ENCODE measurements around the gene RASGRF2. TPM values are rescaled to one million over a fixed set of nuclear protein-coding genes. Genes with fewer than 3 reads are reported as not detected.
A peak's percentile ranks its signal among the peaks of the same experiment; 100 is the strongest.

RASGRF2 gene
- total and polyA plus RNA-seq, 2 of the 13 experiments (the other 11 are each of a cell fraction or from before 2014, with no cell fraction given): 23.6 to 29.0 TPM

DNA sequence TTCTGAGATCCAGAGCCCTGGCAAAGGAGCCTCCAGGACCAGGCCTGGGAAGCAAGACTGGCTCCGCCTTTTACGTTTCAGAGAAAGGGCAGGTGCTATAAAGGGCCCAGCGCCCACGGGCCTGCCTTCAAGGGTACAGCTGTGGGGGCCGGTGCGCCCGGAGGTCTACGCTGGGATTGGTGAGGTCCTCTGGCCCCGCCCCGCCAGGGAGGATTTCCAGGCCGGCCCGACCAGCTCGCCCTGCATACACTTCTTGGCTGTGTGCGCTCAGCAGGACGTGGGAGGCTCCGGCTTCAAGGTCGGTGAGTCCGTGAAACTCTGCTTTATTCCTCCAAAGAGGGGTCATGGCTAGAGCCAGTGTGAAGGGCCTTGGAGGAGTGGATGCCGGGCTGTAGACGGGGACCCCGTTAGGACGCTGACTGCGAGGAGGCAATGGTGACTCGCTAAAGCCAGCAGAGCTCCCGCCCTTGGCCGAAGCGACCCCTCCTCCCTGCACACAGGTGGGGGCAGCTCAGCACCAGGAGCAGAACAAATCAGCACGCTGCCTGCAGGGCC lies 273.0 kb downstream of the RASGRF2 start, which contains the start of gene CKMT2 (continued):
- TF ChIP-seq ZNF318 (CRISPR knock-in tag; IDR thresholded peaks at IDR 0.05) (no peak), NAIF1 (CRISPR knock-in tag; IDR thresholded peaks at IDR 0.05; ENCODE audit: borderline replicate concordance) (no peak), SALL2 (CRISPR knock-in tag; IDR thresholded peaks at IDR 0.05) (peak; percentile 52; the same call in 1 of the 2 replicates), PAF1 (CRISPR knock-in tag; IDR thresholded peaks at IDR 0.05) (0 out of 2 replicates have a peak, but pooled peaks have one; percentile 30), ZNF230 (CRISPR knock-in tag; IDR thresholded peaks at IDR 0.05) (0 out of 2 replicates have a peak, but pooled peaks have one; percentile 32), PAX8 (CRISPR knock-in tag; IDR thresholded peaks at IDR 0.05; ENCODE audit: borderline replicate concordance) (no peak), KAT2B (IDR thresholded peaks at IDR 0.05; ENCODE audit: borderline replicate concordance, low read depth, low read length) (no peak), ZNF784 (CRISPR knock-in tag; IDR thresholded peaks at IDR 0.05; ENCODE audit: borderline replicate concordance) (no peak), PATZ1 (CRISPR knock-in tag; IDR thresholded peaks at IDR 0.05) (peak; percentile 30; the same call in 1 of the 2 replicates), ZNF260 (CRISPR knock-in tag; IDR thresholded peaks at IDR 0.05; ENCODE audit: borderline replicate concordance, low read depth) (no peak)
- TF ChIP-seq, protein P1, sequence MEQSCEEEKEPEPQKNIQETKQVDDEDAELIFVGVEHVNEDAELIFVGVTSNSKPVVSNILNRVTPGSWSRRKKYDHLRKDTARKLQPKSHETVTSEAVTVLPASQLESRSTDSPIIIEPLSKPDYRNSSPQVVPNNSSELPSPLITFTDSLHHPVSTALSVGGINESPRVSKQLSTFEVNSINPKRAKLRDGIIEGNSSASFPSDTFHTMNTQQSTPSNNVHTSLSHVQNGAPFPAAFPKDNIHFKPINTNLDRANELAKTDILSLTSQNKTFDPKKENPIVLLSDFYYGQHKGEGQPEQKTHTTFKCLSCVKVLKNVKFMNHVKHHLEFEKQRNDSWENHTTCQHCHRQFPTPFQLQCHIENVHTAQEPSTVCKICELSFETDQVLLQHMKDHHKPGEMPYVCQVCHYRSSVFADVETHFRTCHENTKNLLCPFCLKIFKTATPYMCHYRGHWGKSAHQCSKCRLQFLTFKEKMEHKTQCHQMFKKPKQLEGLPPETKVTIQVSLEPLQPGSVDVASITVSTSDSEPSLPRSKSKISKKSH (CRISPR knock-in tag; IDR thresholded peaks at IDR 0.05; ENCODE audit: borderline replicate concordance): no peak
- TF ChIP-seq, protein P2, sequence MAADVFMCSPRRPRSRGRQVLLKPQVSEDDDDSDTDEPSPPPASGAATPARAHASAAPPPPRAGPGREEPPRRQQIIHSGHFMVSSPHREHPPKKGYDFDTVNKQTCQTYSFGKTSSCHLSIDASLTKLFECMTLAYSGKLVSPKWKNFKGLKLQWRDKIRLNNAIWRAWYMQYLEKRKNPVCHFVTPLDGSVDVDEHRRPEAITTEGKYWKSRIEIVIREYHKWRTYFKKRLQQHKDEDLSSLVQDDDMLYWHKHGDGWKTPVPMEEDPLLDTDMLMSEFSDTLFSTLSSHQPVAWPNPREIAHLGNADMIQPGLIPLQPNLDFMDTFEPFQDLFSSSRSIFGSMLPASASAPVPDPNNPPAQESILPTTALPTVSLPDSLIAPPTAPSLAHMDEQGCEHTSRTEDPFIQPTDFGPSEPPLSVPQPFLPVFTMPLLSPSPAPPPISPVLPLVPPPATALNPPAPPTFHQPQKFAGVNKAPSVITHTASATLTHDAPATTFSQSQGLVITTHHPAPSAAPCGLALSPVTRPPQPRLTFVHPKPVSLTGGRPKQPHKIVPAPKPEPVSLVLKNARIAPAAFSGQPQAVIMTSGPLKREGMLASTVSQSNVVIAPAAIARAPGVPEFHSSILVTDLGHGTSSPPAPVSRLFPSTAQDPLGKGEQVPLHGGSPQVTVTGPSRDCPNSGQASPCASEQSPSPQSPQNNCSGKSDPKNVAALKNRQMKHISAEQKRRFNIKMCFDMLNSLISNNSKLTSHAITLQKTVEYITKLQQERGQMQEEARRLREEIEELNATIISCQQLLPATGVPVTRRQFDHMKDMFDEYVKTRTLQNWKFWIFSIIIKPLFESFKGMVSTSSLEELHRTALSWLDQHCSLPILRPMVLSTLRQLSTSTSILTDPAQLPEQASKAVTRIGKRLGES (CRISPR knock-in tag; IDR thresholded peaks at IDR 0.05; ENCODE audit: borderline replicate concordance): no peak

All from HepG2 (cell line).